Adrenal gland (tissue), 12 donors: ENCODE measurements around the gene DOCK3. TPM values are rescaled to one million over a fixed set of nuclear protein-coding genes. Genes with fewer than 3 reads are reported as not detected.

Source experiments
- DNase-seq, 7 donors: peaks; one replicate each; pipeline ENCODE4 v3.0.0-alpha.2; 2019 to 2020
- H3K27ac ChIP-seq, 5 donors: fragments of 200-600 bp; sonication (generic) in 4 of 5; 1 replicate in 3 of 5; 2 replicates in 2 of 5; pipeline versions ENCODE4 v1.5.1 to v1.8.0; 2016 to 2020; ENCODE audit warnings: mild to moderate bottlenecking in 1 of 5
- H3K27me3 ChIP-seq: fragments of 200-600 bp; 2 replicates; pipeline ENCODE4 v1.8.0; 2021
- H3K36me3 ChIP-seq, 2 donors: fragments of 200-600 bp; replicated peaks in 1 of 2; 1 replicate in 1 of 2; 2 replicates in 1 of 2; pipeline versions ENCODE4 v1.5.1 to v1.8.0; 2018 to 2022
- H3K4me1 ChIP-seq, 2 donors: fragments of 200-600 bp; replicated peaks in 1 of 2; 1 replicate in 1 of 2; 2 replicates in 1 of 2; pipeline versions ENCODE4 v1.5.1 to v1.8.0; 2018 to 2021
- H3K4me3 ChIP-seq, 4 donors: fragments of 200-600 bp; sonication (generic) in 3 of 4; one replicate each; pipeline ENCODE4 v1.5.1; 2016 to 2018
- H3K9me3 ChIP-seq, 3 donors: fragments of 200-600 bp; sonication (generic) in 1 of 3; replicated peaks in 1 of 3; 1 replicate in 2 of 3; 2 replicates in 1 of 3; pipeline versions ENCODE4 v1.5.1 to v1.8.0; 2016 to 2021
- CTCF ChIP-seq, 6 experiments: fragments of 450-650 bp in 4 of 6; fragments of 200-600 bp in 2 of 6; sonication (generic) in 1 of 6; IDR thresholded peaks; 1 replicate in 5 of 6; 2 replicates in 1 of 6; pipeline versions ENCODE4 v1.5.1 to v1.8.0; 2016 to 2021; ENCODE audit warnings: antibody characterized with exemption in 6 of 6, mild to moderate bottlenecking in 2 of 6, moderate library complexity in 1 of 6
- POLR2A ChIP-seq, 2 donors: fragments of 450-650 bp; IDR thresholded peaks; one replicate each; pipeline ENCODE4 v1.6.1; 2017; ENCODE audit warnings: antibody characterized with exemption in 2 of 2, mild to moderate bottlenecking in 2 of 2, moderate library complexity in 1 of 2
- WGBS, 4 donors: extraction: QIAGEN DNeasy Blood & Tissue Kit in 2 of 4; methylation state at CpG; one replicate each; pipeline versions ENCODE4 v1.1.5 to v1.1.7; 2013 to 2017; 5-methylcytosine and 5-hydroxymethylcytosine counted together
- intact Hi-C, 2 donors: fragments of 100-400 bp; cut with DNase I; formaldehyde crosslinking; loops; one replicate each; pipeline versions ENCODE4 v1.14.1 to v1.15.0; 2022 to 2023
- polyA plus RNA-seq, 3 donors: library from polyadenylated mRNA; stranded (reverse); fragments of 200-250 nt in 2 of 3; fragments of 350-450 nt in 1 of 3; fragmentation: Illumina TruSeq in 1 of 3; extraction: RNeasy Lipid Tissue Mini Kit (QIAGEN cat#74804) in 1 of 3; gene quantifications; one replicate each; pipeline ENCODE4 v1.2.3, GENCODE V29; 2013 to 2014
- total RNA-seq, 9 donors: library from RNA; depleted of rRNA in 4 of 9; stranded (reverse); fragments of >200 nt in 4 of 9; fragments of 120-200 nt in 1 of 9; fragmentation: NEBNext Ultra II Directional in 1 of 9; extraction: Animal tissue kit (Norgen Biotek cat#: 25700) in 1 of 9; gene quantifications; one replicate each; pipeline versions ENCODE4 v1.1.0 to v1.2.4, GENCODE V29; 2013 to 2023
- donor health status: healthy with polysubstance abuse.
- donor health status: Bipolar disorder and iron deficiency.
- donor health status: DM: yes; HTN: yes; CAD: no.
- donor health status: DM: no; HTN: no; CAD: no.
- donor health status: DM: no; HTN: no; CAD: no.
- donor health status: DM: yes; HTN: yes; CAD: no.

DOCK3 gene
- total and polyA plus RNA-seq, 12 donors: 0.72 to 8.6 (median 2.9) TPM

- WGBS, 4 donors: 25 to 35% (median 30%) methylated on average over 4 of the region's 4 CpGs
- TF ChIP-seq CTCF (IDR thresholded peaks at IDR 0.05) (no peak), POLR2A (IDR thresholded peaks at IDR 0.05) (peak in 1 of 2 donors; percentile 42)
- peak; percentile 23 to 76 (median 70) for DNase-seq
- Histone ChIP-seq H3K4me3 (no peak overlapping the region), H3K36me3 (no peaks in the 10 kb centered on the region), H3K27me3 (no peaks in the 10 kb centered on the region), H3K4me1 (peaks cover 19% of the 10 kb centered on the region in 2 donors), H3K27ac (peak overlapping the region; percentile 54 to 86 (median 83)), H3K9me3 (no peaks in the 10 kb centered on the region)
- intact Hi-C loops: no loop called here
These were observed 665.5 kb downstream of the DOCK3 start for GRCh38 chr3:51340013-51340829.

GRCh38 chr3:51340989-51341636 is 666.4 kb downstream of the DOCK3 start:
- Histone ChIP-seq H3K36me3 (no peaks in the 10 kb centered on the region), H3K27ac (peak overlapping the region; percentile 54 to 86 (median 82)), H3K9me3 (no peaks in the 10 kb centered on the region), H3K4me1 (peaks cover 19% of the 10 kb centered on the region in 2 donors), H3K27me3 (no peaks in the 10 kb centered on the region), H3K4me3 (no peak overlapping the region)
- TF ChIP-seq CTCF (IDR thresholded peaks at IDR 0.05) (no peak), POLR2A (IDR thresholded peaks at IDR 0.05) (no peak)
- 84 to 87% (median 86%) methylated on average over 6 to 8 of the region's 8 CpGs for WGBS, 4 donors
- intact Hi-C loops: no loop called here
- peak in 5 of 7 donors; percentile 15 to 55 (median 31) for DNase-seq

GRCh38 chr3:51343918-51344687 is 669.4 kb downstream of the DOCK3 start:
- intact Hi-C loops: no loop called here
- no peaks in the 10 kb centered on the region for H3K9me3 ChIP-seq
- TF ChIP-seq POLR2A (IDR thresholded peaks at IDR 0.05): no peak
- no peak for TF ChIP-seq CTCF (IDR thresholded peaks at IDR 0.05)
- WGBS, 4 donors: 82 to 90% (median 86%) methylated on average over 6 to 7 of the region's 7 CpGs
- H3K36me3 ChIP-seq: no peaks in the 10 kb centered on the region
- no peaks in the 10 kb centered on the region for H3K27me3 ChIP-seq
- H3K27ac ChIP-seq: no peak overlapping the region
- H3K4me3 ChIP-seq: no peak overlapping the region
- peaks cover 19% of the 10 kb centered on the region in 2 donors for H3K4me1 ChIP-seq
- peak in 1 of 7 donors; percentile 34 for DNase-seq

- TF ChIP-seq POLR2A (IDR thresholded peaks at IDR 0.05): no peak
- no peak for TF ChIP-seq CTCF (IDR thresholded peaks at IDR 0.05)
- Histone ChIP-seq H3K27ac (no peak overlapping the region), H3K27me3 (no peaks in the 10 kb centered on the region), H3K36me3 (no peaks in the 10 kb centered on the region), H3K4me1 (no peaks in the 10 kb centered on the region), H3K9me3 (no peaks in the 10 kb centered on the region), H3K4me3 (no peak overlapping the region)
- DNase-seq: peak in 1 of 7 donors; percentile 29
- intact Hi-C loops: no loop called here
- WGBS, 4 donors: 78 to 96% (median 92%) methylated on average over 1 of the region's 1 CpG
These were observed 676.0 kb downstream of the DOCK3 start for GRCh38 chr3:51350751-51351150.
